Mesothelial cell of epicardium (in vitro differentiated cells): ENCODE data around the gene TLE1. TPM values are rescaled to one million over a fixed set of nuclear protein-coding genes. Genes with fewer than 3 reads are reported as not detected.

Experiments used
- DNase-seq, 2 experiments: peaks; one replicate each; pipeline ENCODE4 v3.0.0; 2021; ENCODE audit warnings: low spot score in 2 of 2; ENCODE audit not compliant: unreplicated experiment in 2 of 2
- H3K27ac Mint-ChIP-seq: 2 replicates; pipeline ENCODE4 v1.8.0; 2021; ENCODE audit warnings: mixed read lengths
- H3K27me3 Mint-ChIP-seq: 2 replicates; pipeline ENCODE4 v1.8.0; 2021; ENCODE audit warnings: low read depth, mixed read lengths
- H3K36me3 Mint-ChIP-seq: 2 replicates; pipeline ENCODE4 v1.8.0; 2021; ENCODE audit warnings: mixed read lengths
- H3K4me1 Mint-ChIP-seq: 2 replicates; pipeline ENCODE4 v1.8.0; 2021; ENCODE audit warnings: mixed read lengths
- H3K4me3 Mint-ChIP-seq: 2 replicates; pipeline ENCODE4 v1.8.0; 2021; ENCODE audit warnings: mild to moderate bottlenecking, moderate library complexity, mixed read lengths
- H3K9me3 Mint-ChIP-seq: 2 replicates; pipeline ENCODE4 v1.8.0; 2021; ENCODE audit warnings: mixed read lengths
- CTCF ChIP-seq: fragments of 200-600 bp; sonication (generic); IDR thresholded peaks from one replicate; pipeline ENCODE4 v1.5.0; 2021; ENCODE audit warnings: antibody characterized with exemption; ENCODE audit not compliant: unreplicated experiment
- total RNA-seq: library from RNA; stranded (reverse); gene quantifications from 3 replicates; pipeline ENCODE4 v1.2.1, GENCODE V29; 2021

The TLE1 gene
- total RNA-seq, 1 donor from 2014 or later, result 97.9 TPM

DNA sequence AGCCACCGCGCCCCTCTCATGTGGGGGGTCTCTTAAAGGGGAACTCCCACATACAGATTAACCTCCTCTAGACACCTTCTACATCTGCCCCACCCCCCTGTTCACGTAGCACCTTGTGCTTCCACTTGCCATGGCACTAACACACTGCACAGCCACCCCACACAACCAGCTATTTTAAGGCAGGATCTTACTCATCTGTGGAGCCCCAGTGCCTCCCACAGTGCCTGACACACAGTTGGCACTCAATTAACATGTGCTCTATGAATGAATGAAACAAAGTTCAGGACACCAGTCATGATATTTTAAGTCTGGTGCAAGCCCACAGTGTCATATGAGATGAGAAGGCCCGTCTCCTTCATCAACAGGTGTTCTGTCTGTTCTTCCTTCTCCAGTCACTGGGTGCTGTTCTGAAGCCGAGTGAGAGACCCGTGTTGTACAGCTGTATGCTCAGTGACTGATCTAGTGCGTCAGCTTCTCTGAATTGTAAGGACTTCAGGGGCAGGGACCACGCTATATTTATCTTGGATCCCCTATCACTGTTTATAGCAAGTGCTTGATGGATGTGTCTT is 149.1 kb downstream of the TLE1 start:
- Mint-ChIP-seq H3K27ac (no peak overlapping the region), H3K9me3 (no peaks in the 10 kb centered on the region), H3K4me3 (no peak overlapping the region), H3K4me1 (peaks cover 12% of the 10 kb centered on the region), H3K27me3 (peaks cover 3% of the 10 kb centered on the region), H3K36me3 (no peaks in the 10 kb centered on the region)
- TF ChIP-seq CTCF, result no peak
- no peak for DNase-seq

GRCh38 chr9:81539317-81539716 is 150.0 kb downstream of the TLE1 start:
- H3K4me1 Mint-ChIP-seq, result peaks cover 12% of the 10 kb centered on the region
- no peaks in the 10 kb centered on the region for H3K9me3 Mint-ChIP-seq
- H3K27ac Mint-ChIP-seq, result no peak overlapping the region
- TF ChIP-seq CTCF, result no peak
- H3K4me3 Mint-ChIP-seq, result no peak overlapping the region
- H3K36me3 Mint-ChIP-seq, result no peaks in the 10 kb centered on the region
- peaks cover 3% of the 10 kb centered on the region for H3K27me3 Mint-ChIP-seq
- no peak for DNase-seq

- Mint-ChIP-seq H3K9me3 (no peaks in the 10 kb centered on the region), H3K27ac (no peak overlapping the region), H3K4me3 (no peak overlapping the region), H3K36me3 (no peaks in the 10 kb centered on the region), H3K4me1 (peaks cover 12% of the 10 kb centered on the region), H3K27me3 (peaks cover 3% of the 10 kb centered on the region)
- DNase-seq, result no peak
- no peak for TF ChIP-seq CTCF
Observed at GRCh38 chr9:81538890-81539289, 150.5 kb downstream of the TLE1 start.

DNA sequence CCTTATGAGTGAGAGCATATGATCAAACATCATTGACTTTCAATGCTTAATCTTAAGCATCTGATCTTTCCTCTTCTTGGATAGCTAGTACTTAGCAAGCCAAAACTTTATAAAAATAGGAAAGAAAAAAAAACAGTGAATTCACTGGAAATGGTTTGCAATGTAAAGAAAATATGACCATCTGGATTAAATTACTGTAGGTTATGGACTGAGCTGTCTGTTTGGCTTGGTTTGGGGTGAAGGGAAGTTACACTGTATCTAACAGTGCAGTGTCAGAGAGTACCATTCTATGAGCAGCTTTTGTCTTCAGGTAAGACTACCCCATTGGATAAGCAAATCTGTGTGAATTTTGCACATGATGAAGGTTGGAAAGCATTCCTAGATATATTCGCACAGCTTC is 151.4 kb downstream of the TLE1 start:
- DNase-seq, result no peak
- TF ChIP-seq CTCF, result no peak
- peaks cover 12% of the 10 kb centered on the region for H3K4me1 Mint-ChIP-seq
- no peak overlapping the region for H3K4me3 Mint-ChIP-seq
- H3K9me3 Mint-ChIP-seq, result no peaks in the 10 kb centered on the region
- peaks cover 3% of the 10 kb centered on the region for H3K27me3 Mint-ChIP-seq
- no peak overlapping the region for H3K27ac Mint-ChIP-seq
- H3K36me3 Mint-ChIP-seq, result no peaks in the 10 kb centered on the region

DNA sequence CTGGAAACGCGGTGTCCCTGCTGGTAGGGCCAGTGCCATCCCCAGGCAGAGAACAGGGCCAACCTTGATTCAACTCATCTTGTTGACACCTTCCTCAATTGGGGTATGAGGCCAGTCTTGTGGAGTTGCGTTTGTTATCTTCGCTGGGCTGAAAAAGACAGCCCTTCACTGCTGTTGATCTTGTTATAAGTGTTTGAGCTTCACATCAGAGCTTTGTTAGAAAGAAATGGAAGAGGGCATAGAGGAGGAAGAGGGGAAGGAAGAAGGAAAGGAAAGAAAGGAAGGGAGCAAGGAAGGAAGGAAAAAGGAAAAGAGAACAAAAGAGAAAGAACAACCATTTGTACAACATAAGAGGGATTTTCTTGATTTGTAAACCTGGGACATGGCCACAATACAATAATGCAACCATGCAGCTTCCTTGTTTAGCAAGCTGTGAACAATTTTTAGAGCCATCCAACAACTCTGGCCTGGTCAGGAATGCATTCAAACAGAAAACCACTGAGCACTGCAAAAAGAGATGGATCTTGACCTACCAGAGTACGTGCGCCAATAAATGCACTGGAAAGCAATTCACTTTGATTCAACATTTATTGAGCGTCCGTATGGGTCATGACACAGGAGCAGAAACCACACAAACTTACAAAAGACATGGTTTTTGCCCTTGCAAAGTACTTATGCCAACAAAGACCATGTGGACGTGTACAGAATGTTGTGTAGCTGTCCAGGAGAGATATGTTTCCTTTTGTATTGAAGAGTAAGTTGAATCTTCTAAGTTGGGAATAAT is 152.9 kb downstream of the TLE1 start:
- Mint-ChIP-seq H3K4me1 (peaks cover 5% of the 10 kb centered on the region), H3K9me3 (no peaks in the 10 kb centered on the region), H3K27me3 (peaks cover 3% of the 10 kb centered on the region), H3K36me3 (no peaks in the 10 kb centered on the region), H3K4me3 (no peak overlapping the region), H3K27ac (no peak overlapping the region)
- no peak for DNase-seq
- no peak for TF ChIP-seq CTCF
